Nephron (organoid): ENCODE data around the gene OMP.
"Not testable (repeated sequence)": the region's sequence is repeated elsewhere in the genome, so short reads cannot be mapped to it uniquely, and the experiment has no call there.

ENCODE experiments used
- H3K27ac Mint-ChIP-seq, 3 experiments: 2 replicates each; pipeline ENCODE4 v1.8.0; 2020; ENCODE audit warnings: mixed read lengths in 3 of 3, mild to moderate bottlenecking in 2 of 3, moderate library complexity in 1 of 3
- H3K27me3 Mint-ChIP-seq: 2 replicates; pipeline ENCODE4 v1.8.0; 2021; ENCODE audit warnings: low read depth, mild to moderate bottlenecking, moderate library complexity, mixed read lengths
- H3K36me3 Mint-ChIP-seq: 2 replicates; pipeline ENCODE4 v1.8.0; 2020; ENCODE audit warnings: low read depth, mixed read lengths
- H3K4me1 Mint-ChIP-seq: 2 replicates; pipeline ENCODE4 v1.8.0; 2020; ENCODE audit warnings: mixed read lengths
- H3K4me3 Mint-ChIP-seq, 3 experiments: 2 replicates each; pipeline ENCODE4 v1.8.0; 2020; ENCODE audit warnings: mild to moderate bottlenecking in 3 of 3, mixed read lengths in 3 of 3, moderate library complexity in 2 of 3
- H3K9me3 Mint-ChIP-seq: 2 replicates; pipeline ENCODE4 v1.8.0; 2020; ENCODE audit warnings: mixed read lengths
- CTCF ChIP-seq, 3 experiments: fragments of 200-600 bp; sonication (generic); IDR thresholded peaks; one replicate each; pipeline ENCODE4 v1.5.0; 2021; ENCODE audit warnings: antibody characterized with exemption in 3 of 3; ENCODE audit not compliant: unreplicated experiment in 3 of 3

The OMP gene

GRCh38 chr11:77056814-77057402, 45.7 kb upstream of the OMP start:
- no peak for TF ChIP-seq CTCF (IDR thresholded peaks at IDR 0.05; ENCODE audit: unreplicated experiment in 3 of 3)
- Mint-ChIP-seq H3K4me1 (no peaks in the 10 kb centered on the region), H3K27me3 (no peaks in the 10 kb centered on the region), H3K36me3 (no peaks in the 10 kb centered on the region), H3K4me3 (no peak overlapping the region), H3K9me3 (peaks cover 12% of the 10 kb centered on the region), H3K27ac (no peak overlapping the region)

- peaks cover 3% of the 10 kb centered on the region for H3K27me3 Mint-ChIP-seq
- no peak overlapping the region for H3K4me3 Mint-ChIP-seq
- no peak for TF ChIP-seq CTCF (IDR thresholded peaks at IDR 0.05; ENCODE audit: unreplicated experiment in 3 of 3)
- no peaks in the 10 kb centered on the region for H3K36me3 Mint-ChIP-seq
- no peak overlapping the region for H3K27ac Mint-ChIP-seq
- no peaks in the 10 kb centered on the region for H3K4me1 Mint-ChIP-seq
- peaks cover 12% of the 10 kb centered on the region for H3K9me3 Mint-ChIP-seq
These were observed 44.6 kb upstream of the OMP start for GRCh38 chr11:77057938-77058474.

- H3K27ac Mint-ChIP-seq = no peak overlapping the region
- no peaks in the 10 kb centered on the region for H3K36me3 Mint-ChIP-seq
- TF ChIP-seq CTCF (IDR thresholded peaks at IDR 0.05; ENCODE audit: unreplicated experiment in 3 of 3) = no peak
- no peaks in the 10 kb centered on the region for H3K4me1 Mint-ChIP-seq
- H3K27me3 Mint-ChIP-seq = peaks cover 5% of the 10 kb centered on the region
- H3K9me3 Mint-ChIP-seq = peaks cover 7% of the 10 kb centered on the region
- H3K4me3 Mint-ChIP-seq = no peak overlapping the region
These were observed 43.7 kb upstream of the OMP start for GRCh38 chr11:77058900-77059299.

GRCh38 chr11:77059806-77060205, 42.8 kb upstream of the OMP start:
- no peak for TF ChIP-seq CTCF (IDR thresholded peaks at IDR 0.05; ENCODE audit: unreplicated experiment in 3 of 3)
- H3K27me3 Mint-ChIP-seq = peaks cover 11% of the 10 kb centered on the region
- H3K4me3 Mint-ChIP-seq = no peak overlapping the region
- no peaks in the 10 kb centered on the region for H3K36me3 Mint-ChIP-seq
- H3K9me3 Mint-ChIP-seq = peaks cover 4% of the 10 kb centered on the region
- no peaks in the 10 kb centered on the region for H3K4me1 Mint-ChIP-seq
- H3K27ac Mint-ChIP-seq = no peak overlapping the region

GRCh38 chr11:77060234-77060633, 42.4 kb upstream of the OMP start:
- Mint-ChIP-seq H3K36me3 (no peaks in the 10 kb centered on the region), H3K4me1 (no peaks in the 10 kb centered on the region), H3K9me3 (peaks cover under 1% of the 10 kb centered on the region), H3K4me3 (no peak overlapping the region), H3K27me3 (peaks cover 12% of the 10 kb centered on the region), H3K27ac (no peak overlapping the region)
- TF ChIP-seq CTCF (IDR thresholded peaks at IDR 0.05; ENCODE audit: unreplicated experiment in 3 of 3) = no peak

GRCh38 chr11:77061258-77061657, 41.4 kb upstream of the OMP start:
- H3K36me3 Mint-ChIP-seq, H3K4me3 Mint-ChIP-seq, H3K27ac Mint-ChIP-seq, H3K9me3 Mint-ChIP-seq, H3K4me1 Mint-ChIP-seq: not testable (repeated sequence)
- H3K27me3 Mint-ChIP-seq = peaks cover 12% of the 10 kb centered on the region
